HCT116 (cell line): Measurements from ENCODE around the gene FBXL17.

Experiments
- EGR1 ChIP-seq: IDR thresholded peaks from 2 replicates; pipeline ENCODE4 v1.6.1; 2012; ENCODE audit warnings: low read depth
- ELF1 ChIP-seq: IDR thresholded peaks from 2 replicates; pipeline ENCODE4 v1.6.1; 2012; ENCODE audit warnings: low read depth, borderline replicate concordance
- JUND ChIP-seq: IDR thresholded peaks from 2 replicates; pipeline ENCODE4 v1.6.1; 2012
- POLR2A ChIP-seq: IDR thresholded peaks from 2 replicates; pipeline ENCODE4 v1.7.0; 2011; ENCODE audit warnings: borderline replicate concordance; ENCODE audit not compliant: insufficient read depth, insufficient read length; ENCODE audit errors: extremely low read depth
- POLR2AphosphoS5 ChIP-seq: IDR thresholded peaks from 2 replicates; pipeline ENCODE4 v1.6.1; 2011; ENCODE audit warnings: mild to moderate bottlenecking, low read depth, low read length, moderate library complexity
- SP1 ChIP-seq: IDR thresholded peaks from 2 replicates; pipeline ENCODE4 v1.6.1; 2012; ENCODE audit warnings: low read depth
- TF ChIP-seq, protein P1 (sequence below), 3 experiments: fragments of 200-600 bp in 1 of 3; sonication (generic) in 1 of 3; IDR thresholded peaks in 2 of 3; conservative IDR thresholded peaks in 1 of 3; 2 replicates each; pipeline ENCODE4 v1.5.1; 2012 to 2017; ENCODE audit warnings: low read depth in 2 of 3, low read length in 2 of 3, antibody characterized with exemption in 1 of 3, borderline replicate concordance in 1 of 3, control low read depth in 1 of 3, mild to moderate bottlenecking in 1 of 3, mixed read lengths in 1 of 3, mixed run types in 1 of 3, moderate library complexity in 1 of 3; ENCODE audit not compliant: insufficient read depth in 1 of 3
- TF ChIP-seq, protein P2 (sequence below): IDR thresholded peaks from 2 replicates; pipeline ENCODE4 v1.6.1; 2011; ENCODE audit warnings: mild to moderate bottlenecking, low read length, moderate library complexity; ENCODE audit not compliant: insufficient replicate concordance; ENCODE audit errors: extremely low read depth
- TF ChIP-seq, protein P3 (sequence below): IDR thresholded peaks from 2 replicates; pipeline ENCODE4 v1.6.1; 2012

DNA sequence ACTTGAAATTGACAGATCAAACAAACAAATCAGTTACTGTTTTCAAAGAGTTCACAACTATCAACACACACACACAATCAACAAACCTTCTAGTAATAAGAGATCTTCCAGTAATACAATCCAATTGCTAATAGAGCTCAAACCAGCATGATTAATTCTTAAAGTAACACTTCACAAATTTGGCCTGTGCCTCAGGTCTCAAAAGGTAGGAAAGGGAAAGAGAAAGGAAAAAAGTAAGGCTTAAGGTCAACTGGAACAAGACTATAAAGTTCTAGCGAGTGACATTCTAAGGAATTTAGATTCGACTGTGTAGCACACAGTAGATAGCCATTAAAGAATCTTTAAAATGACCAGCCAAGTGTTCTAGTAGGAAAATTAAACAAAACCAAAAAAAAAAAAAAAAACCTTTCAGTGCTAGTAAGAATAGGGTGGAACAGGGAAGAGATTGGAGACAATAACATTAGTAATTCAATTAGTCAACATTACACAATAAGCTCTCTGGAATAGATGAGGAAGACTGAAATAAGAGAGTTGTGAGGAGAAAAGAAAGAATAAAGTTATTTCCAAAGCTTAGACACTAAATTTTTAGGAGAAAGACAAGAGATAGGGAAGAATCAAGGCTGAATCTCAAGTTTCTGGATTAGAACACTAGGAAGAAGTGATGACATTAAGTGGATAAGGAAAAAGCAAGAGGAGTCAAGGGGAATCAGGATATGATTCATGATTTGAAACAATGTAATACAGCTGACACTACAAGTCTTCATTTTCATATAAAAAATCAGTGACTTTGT lies 86.1 kb downstream of the FBXL17 start:
- TF ChIP-seq, protein P1, sequence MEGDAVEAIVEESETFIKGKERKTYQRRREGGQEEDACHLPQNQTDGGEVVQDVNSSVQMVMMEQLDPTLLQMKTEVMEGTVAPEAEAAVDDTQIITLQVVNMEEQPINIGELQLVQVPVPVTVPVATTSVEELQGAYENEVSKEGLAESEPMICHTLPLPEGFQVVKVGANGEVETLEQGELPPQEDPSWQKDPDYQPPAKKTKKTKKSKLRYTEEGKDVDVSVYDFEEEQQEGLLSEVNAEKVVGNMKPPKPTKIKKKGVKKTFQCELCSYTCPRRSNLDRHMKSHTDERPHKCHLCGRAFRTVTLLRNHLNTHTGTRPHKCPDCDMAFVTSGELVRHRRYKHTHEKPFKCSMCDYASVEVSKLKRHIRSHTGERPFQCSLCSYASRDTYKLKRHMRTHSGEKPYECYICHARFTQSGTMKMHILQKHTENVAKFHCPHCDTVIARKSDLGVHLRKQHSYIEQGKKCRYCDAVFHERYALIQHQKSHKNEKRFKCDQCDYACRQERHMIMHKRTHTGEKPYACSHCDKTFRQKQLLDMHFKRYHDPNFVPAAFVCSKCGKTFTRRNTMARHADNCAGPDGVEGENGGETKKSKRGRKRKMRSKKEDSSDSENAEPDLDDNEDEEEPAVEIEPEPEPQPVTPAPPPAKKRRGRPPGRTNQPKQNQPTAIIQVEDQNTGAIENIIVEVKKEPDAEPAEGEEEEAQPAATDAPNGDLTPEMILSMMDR (IDR thresholded peaks at IDR 0.05 in 2 of 3, conservative IDR thresholded peaks at IDR 0.05 in 1 of 3; ENCODE audit: borderline replicate concordance in 1 of 3, insufficient read depth in 1 of 3, low read depth in 2 of 3, low read length in 2 of 3), result no peak
- TF ChIP-seq POLR2A (no peak), JUND (no peak), ELF1 (no peak), SP1 (no peak), EGR1 (no peak), POLR2AphosphoS5 (no peak)
- TF ChIP-seq, protein P2, sequence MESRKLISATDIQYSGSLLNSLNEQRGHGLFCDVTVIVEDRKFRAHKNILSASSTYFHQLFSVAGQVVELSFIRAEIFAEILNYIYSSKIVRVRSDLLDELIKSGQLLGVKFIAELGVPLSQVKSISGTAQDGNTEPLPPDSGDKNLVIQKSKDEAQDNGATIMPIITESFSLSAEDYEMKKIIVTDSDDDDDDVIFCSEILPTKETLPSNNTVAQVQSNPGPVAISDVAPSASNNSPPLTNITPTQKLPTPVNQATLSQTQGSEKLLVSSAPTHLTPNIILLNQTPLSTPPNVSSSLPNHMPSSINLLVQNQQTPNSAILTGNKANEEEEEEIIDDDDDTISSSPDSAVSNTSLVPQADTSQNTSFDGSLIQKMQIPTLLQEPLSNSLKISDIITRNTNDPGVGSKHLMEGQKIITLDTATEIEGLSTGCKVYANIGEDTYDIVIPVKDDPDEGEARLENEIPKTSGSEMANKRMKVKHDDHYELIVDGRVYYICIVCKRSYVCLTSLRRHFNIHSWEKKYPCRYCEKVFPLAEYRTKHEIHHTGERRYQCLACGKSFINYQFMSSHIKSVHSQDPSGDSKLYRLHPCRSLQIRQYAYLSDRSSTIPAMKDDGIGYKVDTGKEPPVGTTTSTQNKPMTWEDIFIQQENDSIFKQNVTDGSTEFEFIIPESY, result no peak
- TF ChIP-seq, protein P3, sequence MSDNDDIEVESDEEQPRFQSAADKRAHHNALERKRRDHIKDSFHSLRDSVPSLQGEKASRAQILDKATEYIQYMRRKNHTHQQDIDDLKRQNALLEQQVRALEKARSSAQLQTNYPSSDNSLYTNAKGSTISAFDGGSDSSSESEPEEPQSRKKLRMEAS, result no peak
